GM21619 (cell line): Measurements from ENCODE around the gene CTNNBL1.

Experiments used
- ATAC-seq: cut with Tn5 transposase; IDR thresholded peaks from one replicate; pipeline ENCODE4 v1.9.1; 2021; ENCODE audit not compliant: unreplicated experiment

The CTNNBL1 gene

GRCh38 chr20:37895166-37895565 lies 201.3 kb downstream of the CTNNBL1 start:
- no peak for ATAC-seq

DNA sequence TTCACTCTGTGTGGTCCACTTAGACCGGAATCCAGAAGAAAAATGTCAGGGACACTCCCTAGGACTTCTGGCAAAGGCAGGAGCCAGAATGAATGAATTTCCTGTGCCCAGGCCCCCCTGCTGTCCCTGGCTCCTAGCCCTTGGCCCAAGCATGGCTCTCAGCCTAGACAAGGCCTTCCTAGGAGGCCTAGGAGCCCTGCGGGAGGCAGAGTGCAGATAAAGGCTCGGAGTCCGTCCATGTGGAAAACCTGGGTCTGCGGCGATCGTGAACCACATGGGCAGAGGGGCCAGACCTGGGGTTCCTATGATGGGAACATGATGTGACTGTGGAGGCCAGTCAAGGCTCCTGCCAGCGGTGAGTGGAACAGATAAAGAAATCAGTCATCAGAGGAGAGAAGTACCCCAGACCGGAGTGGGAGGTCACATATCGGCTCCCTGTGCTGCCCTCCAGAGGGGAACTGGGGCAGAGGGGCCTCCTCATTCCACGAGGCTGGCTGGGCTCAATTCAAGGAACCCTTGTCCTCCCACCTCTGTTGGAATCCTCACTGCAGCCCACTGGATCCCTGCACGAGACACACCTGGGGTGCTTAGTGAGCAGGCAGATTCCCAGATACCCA lies 203.2 kb downstream of the CTNNBL1 start:
- no peak for ATAC-seq

GRCh38 chr20:37898233-37899104 lies 204.6 kb downstream of the CTNNBL1 start:
- ATAC-seq, result no peak

DNA sequence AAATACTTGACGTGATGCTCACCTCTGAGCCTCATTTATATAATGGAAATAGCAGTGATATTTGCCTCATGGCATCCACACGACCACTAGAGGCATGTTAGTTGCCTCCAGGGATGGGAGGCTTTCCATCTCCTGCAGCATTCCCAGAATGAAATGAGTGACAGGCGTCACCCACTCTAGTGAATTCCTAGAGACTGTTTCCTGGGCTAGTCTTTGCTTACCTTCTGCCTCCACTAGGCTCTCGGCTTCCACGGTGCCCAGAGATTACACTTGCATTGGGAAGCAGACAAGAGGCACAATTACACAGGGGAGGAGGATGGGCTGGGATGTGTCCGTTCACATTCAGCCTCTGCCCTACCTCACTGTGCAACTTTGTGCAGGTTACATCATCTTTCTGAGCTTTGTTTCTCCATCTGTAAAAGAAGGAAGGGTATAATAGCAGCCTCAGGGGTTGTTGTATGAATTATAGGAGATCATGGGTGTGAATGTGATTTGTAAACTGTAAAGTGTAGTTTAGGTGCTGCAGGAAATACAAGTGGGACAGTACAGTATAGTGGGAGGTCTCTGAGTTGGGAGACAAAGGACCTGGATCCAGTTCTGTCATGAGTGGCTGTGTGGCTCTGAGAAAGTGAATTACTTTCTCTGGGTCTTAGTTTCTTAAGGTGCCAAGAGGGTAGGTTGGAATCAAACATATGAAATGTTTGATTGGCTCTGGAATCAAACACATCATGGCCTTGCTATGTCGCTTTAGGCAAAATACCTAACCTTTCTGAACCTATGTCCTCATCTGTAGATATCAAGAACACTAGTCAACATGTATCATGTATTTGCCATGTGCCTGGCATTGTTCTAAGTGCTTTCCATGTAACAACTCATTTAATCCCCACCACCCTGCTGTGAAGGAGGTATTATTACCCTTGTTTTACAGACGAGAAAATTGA lies 205.5 kb downstream of the CTNNBL1 start:
- no peak for ATAC-seq

GRCh38 chr20:37901240-37901639 lies 207.4 kb downstream of the CTNNBL1 start:
- no peak for ATAC-seq

GRCh38 chr20:37901654-37902503 lies 208.0 kb downstream of the CTNNBL1 start:
- no peak for ATAC-seq

GRCh38 chr20:37902504-37903313 lies 208.9 kb downstream of the CTNNBL1 start, which contains the start of gene VSTM2L:
TSS of gene VSTM2L (plus strand) at chr20:37903127. CDS start at chr20:37903351, 224 bp downstream.
- no peak for ATAC-seq

DNA sequence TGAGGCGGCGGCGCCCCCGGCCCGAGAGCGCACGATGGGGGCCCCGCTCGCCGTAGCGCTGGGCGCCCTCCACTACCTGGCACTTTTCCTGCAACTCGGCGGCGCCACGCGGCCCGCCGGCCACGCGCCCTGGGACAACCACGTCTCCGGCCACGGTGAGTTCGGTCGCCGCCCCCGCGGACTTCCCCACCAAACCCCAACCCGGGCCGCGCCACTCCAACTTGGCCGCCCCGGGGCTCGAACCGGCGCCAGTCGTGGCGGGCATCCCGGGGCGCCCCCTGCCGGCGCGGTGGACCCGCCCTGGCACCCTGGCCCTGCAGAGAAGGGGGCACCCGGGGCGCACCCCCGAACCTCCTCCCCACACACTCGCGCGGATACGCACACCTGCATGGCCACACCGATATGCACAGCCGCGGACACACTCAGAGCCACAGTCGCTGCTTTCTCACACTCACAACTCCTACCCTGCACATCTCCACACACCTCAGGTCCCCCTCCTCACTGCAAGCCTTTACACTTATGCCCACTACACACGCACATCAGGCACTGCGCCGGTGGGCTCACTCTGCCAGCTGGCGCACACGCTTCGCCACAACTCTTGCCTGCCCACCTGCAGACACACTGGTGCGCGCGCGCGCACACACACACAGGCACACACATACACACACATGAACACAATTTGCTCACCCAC lies 209.6 kb downstream of the CTNNBL1 start:
- ATAC-seq, result no peak

DNA sequence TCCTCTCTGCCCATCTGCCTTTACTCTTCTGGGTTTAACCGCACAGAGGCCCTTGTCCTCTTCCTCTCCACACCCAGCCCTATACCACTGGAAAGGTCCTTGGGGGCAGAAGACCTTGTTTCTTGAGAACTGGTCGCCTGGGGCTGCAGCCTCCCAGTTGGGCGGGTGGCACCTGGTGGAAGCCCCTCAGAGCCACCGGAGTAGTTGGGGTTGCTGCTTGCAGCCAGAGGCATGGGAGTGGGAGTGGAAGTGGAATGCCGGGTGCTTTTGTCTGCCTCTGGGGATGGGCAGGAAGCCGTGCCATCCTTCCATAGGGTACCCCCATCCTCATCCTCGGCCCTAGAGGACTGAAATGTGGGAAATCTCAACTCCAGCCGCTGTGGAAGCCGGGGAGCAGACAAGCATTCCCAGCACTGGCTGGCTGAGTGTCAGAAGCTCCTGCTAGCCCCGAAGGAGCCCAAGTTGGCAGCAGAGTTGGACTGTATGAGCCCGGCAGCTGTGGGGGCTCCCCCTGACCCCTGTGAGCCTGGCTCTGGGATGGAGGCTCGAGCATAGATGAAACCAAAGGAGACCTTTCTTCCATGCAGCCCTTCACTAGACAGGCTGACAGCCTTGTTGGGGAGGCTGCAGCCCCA lies 210.3 kb downstream of the CTNNBL1 start:
- ATAC-seq, result no peak

DNA sequence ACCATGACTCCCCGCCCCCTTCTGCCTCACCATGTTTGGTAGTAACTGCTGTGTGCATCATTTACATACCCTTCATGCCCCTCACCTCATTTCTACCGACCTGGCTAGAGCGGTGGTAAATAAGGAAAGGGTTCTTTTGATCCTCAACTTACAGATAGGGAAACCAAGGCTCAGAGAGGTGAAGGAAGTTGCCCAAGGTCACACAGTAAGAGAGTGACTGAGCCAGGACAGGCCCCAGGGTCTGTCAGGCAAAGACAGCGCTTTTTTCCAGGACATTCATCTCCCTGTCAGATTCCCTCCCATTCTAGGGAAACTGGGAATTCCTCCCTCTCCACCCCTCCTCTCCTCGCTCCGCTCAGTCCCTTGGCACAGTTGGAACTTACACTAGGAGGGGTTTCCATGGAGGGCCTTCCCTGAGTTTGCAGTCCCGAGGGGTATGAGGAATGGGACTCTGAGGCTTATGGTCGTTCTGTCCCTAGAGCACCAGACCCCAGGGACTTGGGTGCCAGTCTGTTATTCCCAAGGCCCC lies 211.1 kb downstream of the CTNNBL1 start:
- ATAC-seq, result no peak

GRCh38 chr20:37905671-37906613 lies 212.1 kb downstream of the CTNNBL1 start:
- no peak for ATAC-seq

GRCh38 chr20:37907330-37907676 lies 213.5 kb downstream of the CTNNBL1 start:
- no peak for ATAC-seq

- no peak for ATAC-seq
These were observed 214.0 kb downstream of the CTNNBL1 start for GRCh38 chr20:37907677-37908401.

- no peak for ATAC-seq
These were observed 217.4 kb downstream of the CTNNBL1 start for GRCh38 chr20:37911261-37911660.

GRCh38 chr20:37911838-37912281 lies 218.0 kb downstream of the CTNNBL1 start:
- ATAC-seq, result no peak

GRCh38 chr20:37912874-37913273 lies 219.0 kb downstream of the CTNNBL1 start:
- no peak for ATAC-seq
